Activated gamma-delta T cell (primary cell): ENCODE results near the gene DBH.

Experiments
- DNase-seq: peaks from one replicate; lab custom pipeline; 2025; lab: John Stamatoyannopoulos, UW

DBH gene

GRCh38 chr9:133604214-133604613 is 31.9 kb upstream of the DBH start:
- no peak for DNase-seq

DNA sequence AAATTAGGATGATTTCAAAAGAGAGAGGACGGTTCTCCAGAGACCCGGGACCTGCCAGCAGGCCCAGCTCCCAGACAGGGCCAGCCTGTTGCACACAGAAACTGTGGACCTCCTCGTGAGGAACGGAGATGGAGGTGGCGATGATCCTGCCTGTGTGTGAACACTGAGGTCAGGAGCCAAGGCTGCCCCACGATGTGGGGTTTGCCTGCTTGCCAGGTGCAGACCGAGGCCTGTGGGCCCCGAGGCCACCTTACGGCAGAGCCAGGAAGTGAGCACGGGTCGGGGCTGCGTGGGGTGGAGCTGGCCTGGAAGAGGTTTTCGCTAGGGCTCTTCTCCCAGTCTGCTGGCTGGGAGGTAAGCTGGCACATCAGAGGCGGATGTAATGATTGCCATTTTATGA is 31.3 kb upstream of the DBH start:
- DNase-seq, result no peak

DNA sequence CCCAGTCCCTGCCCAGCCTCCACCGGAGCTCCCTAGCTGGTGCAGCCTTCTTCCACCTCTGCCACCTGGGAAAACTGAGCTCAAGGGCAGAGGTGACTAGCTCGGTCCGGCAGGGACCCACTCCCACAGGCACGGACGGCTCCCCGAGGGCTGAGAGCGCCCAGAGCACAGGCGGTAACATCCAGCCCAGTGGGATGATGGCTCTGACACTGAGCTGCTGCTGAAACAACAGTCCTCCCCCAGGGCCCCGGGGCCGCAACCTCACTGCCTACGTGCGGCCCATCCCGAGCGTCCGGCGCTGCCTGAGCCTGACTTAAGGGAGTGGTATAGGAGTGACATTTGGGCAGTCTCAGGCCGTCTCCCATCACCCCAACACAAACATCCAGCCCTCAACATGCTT is 30.7 kb upstream of the DBH start:
- no peak for DNase-seq

DNA sequence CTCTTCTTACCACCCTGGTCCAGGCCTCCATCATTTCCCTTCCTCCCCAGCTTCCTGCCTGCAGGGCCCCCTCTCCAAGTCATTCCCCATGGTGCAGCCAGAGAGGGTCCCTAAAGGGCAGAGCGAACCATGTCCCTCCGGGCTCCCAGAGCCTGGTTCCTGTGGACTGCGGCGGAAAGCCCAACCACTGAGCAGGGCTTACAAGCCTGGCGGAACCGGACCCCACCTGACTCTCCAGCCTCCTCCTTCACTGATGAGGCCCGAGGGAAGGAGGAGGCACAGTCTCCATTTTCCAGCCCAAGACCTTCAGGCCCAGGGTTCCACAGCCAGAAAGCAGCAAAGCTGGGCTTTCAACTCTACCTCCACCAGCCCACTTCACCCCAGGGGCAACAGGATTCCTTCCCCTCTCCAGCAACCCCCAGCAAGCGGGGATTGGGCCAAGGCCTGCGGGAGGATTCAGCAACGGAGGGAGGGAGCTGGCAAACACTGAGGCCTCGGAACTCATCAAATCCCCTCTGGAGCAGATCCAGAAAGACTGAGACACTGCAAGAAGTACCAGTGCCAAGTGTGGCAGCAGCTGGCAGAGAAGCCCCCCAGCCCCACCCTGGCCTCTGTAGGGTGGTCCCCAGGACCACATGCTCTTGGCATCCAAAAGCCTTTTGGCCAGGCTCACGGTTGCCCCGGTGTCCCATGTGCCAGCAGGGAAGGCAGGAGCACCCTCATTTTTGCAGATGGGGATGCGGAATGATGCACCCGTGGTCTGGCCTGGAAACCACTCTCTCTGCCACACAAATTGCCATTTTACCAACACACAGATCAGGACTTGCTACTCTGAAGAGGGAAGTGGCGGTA is 30.1 kb upstream of the DBH start:
- no peak for DNase-seq

- DNase-seq, result no peak
These were observed 29.5 kb upstream of the DBH start for GRCh38 chr9:133606708-133607025.

GRCh38 chr9:133607381-133607780 is 28.8 kb upstream of the DBH start:
- no peak for DNase-seq

- DNase-seq, result no peak
These were observed 28.2 kb upstream of the DBH start for GRCh38 chr9:133607976-133608375.

GRCh38 chr9:133608382-133608781 is 27.8 kb upstream of the DBH start:
- DNase-seq, result no peak

DNA sequence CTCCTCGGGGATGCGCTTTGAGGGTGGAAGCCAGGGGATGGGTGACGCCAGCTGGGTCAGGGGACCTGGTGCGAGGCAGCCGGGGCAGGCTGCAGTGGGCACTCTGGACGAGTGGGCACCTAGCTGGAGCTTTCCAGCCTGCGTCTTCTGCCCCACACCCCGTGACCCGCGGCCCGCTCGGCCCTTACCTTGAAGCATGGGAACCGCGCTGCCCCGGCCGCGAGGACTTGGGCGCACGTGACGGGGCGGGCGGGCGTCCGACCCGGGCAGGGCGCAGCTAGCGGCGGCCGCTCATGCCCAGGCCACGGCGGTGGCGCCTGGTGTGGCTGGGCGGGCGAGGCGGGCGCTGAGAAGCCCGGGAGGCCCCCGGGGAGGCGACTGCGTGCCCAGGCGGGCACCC is 27.3 kb upstream of the DBH start:
- no peak for DNase-seq

- DNase-seq, result no peak
These were observed 26.7 kb upstream of the DBH start, which contains the start of gene FAM163B for GRCh38 chr9:133609311-133610098. TSS of gene FAM163B (minus strand) at chr9:133609389. CDS start at chr9:133580223, 29,166 bp downstream.

GRCh38 chr9:133610845-133611244 is 25.3 kb upstream of the DBH start:
- no peak for DNase-seq

GRCh38 chr9:133612051-133612450 is 24.1 kb upstream of the DBH start:
- no peak for DNase-seq

DNA sequence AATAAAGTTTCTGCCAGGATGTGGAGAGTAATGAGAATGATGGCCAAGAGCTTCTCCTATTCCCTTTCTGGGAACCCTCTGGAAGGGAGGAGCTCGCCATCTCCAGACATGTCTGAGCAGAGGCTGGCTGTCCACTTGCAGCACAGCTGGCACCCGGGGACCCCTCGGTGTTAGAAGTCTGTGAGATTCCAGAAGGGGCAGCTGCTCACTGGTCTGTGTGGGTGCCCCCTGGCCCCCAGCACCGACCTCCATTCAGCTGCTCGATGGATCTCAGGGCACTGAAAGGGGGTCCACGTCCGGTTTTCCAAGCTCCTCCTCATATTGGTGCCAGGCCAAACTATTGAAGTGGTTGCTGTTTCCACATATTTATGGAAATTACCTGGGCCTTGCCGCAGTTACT is 23.3 kb upstream of the DBH start:
- no peak for DNase-seq

GRCh38 chr9:133613432-133613831 is 22.7 kb upstream of the DBH start:
- DNase-seq, result no peak

DNA sequence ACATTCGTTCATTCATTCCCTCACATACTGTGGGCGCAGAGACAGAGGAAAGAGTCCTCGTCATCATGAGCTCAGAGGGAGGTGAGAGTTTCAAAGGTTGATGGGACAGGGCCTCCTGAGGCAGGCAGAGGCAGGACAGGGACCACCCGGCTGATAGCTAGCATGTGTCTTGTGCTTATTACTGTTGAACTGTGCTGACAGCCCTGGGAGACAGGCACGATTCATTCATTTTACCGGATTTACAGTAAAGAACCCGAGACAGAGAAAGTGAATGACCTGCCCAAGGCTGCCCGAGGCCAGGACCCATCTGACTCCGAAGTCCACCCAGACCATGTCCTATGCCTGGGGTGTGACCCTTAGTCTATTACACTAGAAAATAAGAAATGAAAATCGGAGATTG is 22.1 kb upstream of the DBH start:
- DNase-seq, result no peak

GRCh38 chr9:133614678-133615077 is 21.5 kb upstream of the DBH start:
- no peak for DNase-seq

DNA sequence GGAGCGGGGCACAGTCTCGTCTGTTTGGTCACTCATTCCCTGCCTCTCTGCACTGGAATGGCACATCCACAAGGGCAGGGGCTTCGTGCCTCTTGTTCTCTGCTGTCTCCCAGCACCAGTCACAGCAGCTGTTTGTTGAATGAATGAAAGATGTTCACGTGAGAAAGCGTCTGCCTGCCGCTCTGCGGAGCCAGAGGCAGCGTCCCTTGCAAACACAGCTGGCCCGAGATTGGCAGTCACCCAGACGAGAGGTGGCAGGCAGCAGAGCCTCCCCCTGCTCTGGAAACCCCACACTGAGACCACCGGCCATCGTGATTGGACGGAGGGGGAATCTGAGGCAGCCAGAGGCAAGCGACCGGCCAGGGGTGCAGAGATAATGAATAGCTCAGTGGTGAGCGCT is 21.0 kb upstream of the DBH start:
- DNase-seq, result no peak

DNA sequence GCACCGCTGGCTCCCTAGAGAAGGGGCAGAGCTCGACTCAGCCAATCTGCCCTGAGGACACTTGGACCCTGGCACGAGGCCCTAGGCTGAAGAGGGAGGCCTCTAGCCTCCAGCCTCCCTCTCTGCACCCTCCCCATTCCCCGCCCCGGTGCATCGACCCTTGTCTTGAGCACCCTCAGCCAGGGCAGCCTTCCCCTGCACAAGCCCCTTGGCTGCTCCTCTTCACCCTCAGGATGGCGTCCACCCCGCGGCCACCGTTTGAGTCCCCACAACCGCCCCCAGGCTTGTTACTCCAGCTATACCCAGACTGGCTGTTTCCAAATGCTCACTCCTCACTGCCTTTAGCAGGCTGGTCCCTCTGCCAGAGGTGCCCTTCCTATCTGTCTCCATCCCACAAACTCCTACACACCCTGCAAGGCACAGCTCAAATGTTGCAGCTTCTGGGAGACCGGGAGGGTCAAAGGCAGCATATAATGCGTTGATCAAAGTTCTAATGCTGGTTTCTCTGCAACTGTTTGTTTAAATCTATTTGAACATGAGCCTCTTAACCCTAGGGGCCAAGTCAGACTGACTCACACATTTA is 20.5 kb upstream of the DBH start:
- DNase-seq, result no peak

DNA sequence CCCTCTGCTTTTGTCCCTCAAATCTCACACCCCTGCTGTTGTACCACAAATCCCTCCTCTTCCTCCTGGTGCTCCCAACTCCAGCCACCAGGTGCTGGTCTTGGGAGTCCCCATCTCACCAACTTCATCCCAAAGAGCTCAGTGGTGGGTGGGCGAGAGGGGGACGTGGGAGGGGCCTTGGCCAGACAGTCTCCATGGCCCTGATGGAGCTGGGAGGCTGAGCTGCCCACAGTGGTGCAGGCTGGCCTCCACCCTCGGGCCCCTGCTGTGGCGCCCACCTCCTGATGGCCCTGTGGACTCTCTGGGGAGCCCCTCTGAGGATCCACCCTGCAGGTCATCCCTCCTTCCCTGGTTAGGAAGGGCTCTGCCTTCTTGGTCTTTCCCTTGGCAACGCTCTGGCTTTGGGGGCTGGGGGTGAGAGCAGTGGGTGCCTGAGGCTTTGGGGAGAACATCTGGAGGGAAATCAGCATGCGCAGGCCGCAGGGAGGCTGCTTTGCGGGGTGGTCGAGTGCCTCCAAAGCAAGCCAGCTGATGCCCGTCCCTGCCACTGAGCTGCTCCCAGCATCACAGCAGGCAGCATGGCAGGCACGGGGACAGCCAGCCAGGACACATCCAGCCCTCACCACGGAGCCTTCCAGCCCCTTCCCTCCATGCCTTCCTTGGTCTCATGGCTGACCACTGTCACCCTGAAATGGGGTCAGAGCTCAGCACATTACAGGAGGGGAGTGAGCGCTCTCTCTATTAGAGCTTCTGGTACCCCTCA is 19.3 kb upstream of the DBH start:
- DNase-seq, result no peak

DNA sequence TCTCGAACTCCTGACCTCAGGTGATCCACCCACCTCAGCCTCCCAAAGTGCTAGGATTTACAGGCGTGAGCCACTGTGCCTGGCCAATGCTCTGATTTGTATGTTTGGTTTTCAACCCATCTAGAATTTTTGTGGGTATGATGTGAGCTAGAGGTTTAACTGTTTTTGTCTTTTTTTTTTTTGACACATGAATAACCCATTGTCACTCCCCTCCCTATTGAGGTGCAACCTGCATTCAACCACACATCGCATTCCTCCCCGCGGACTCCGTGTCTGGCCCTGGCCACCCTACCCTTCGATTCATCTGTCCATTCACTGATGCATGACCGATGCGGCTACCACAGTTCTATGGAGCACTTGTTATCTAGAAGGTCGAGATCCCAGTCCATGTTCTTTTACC is 17.4 kb upstream of the DBH start:
- no peak for DNase-seq

GRCh38 chr9:133619791-133620190 is 16.4 kb upstream of the DBH start:
- no peak for DNase-seq

GRCh38 chr9:133621725-133622267 is 14.4 kb upstream of the DBH start:
- no peak for DNase-seq
